ENCODE data around the gene LLCFC1. TPM values are rescaled to one million over a fixed set of nuclear protein-coding genes. Genes with fewer than 3 reads are reported as not detected.

The LLCFC1 gene
- total and polyA plus RNA-seq, 2 of the 13 experiments (the other 11 are each of a cell fraction or from before 2014, with no cell fraction given), result not detected

- Histone ChIP-seq H3K79me2 (ENCODE audit: insufficient read depth, low read length) (no peaks in the 10 kb centered on the region), H3K36me3 (replicated peaks in 1 of 2; ENCODE audit: control insufficient read depth in 1 of 2, insufficient read depth in 2 of 2, low read length in 2 of 2) (no peaks in the 10 kb centered on the region), H3K4me3 (replicated peaks in 1 of 3; ENCODE audit: insufficient read depth in 1 of 3, low read depth in 2 of 3, low read length in 3 of 3) (no peak overlapping the region), H3K27ac (ENCODE audit: extremely low read length, insufficient read depth, low read length) (no peak overlapping the region), H3K4me1 (ENCODE audit: insufficient read depth, low read length) (no peaks in the 10 kb centered on the region), H4K20me1 (ENCODE audit: insufficient read depth, low read length) (no peaks in the 10 kb centered on the region), H3K27me3 (ENCODE audit: control insufficient read depth in 1 of 2, insufficient read depth in 2 of 2, low read length in 2 of 2) (no peaks in the 10 kb centered on the region; a peak in 1 of 5 replicates), H3K9me3 (ENCODE audit: low read length) (no peaks in the 10 kb centered on the region), H3K4me2 (ENCODE audit: low read depth, low read length) (no peak overlapping the region), H3K9ac (ENCODE audit: insufficient read depth, low read depth, low read length) (no peak overlapping the region), H2AFZ (ENCODE audit: low read length) (no peak overlapping the region)
- no peak for ATAC-seq
- WGBS (ENCODE audit: low lambda C conversion rate), result 0% methylated on average over 1 of the region's 5 CpGs
- CTCF ChIA-PET (ENCODE audit: low intra/inter-chr PET ratio, low total read pairs), result no interaction called here
- in situ Hi-C loops (cut with HindIII; ENCODE audit: extremely low pct_ligation_motif_present, low pct_unique_long_range_greater_than_20kb) (no loop called here), intact Hi-C loops (cut with micrococcal nuclease; ENCODE audit: unreplicated experiment) (no loop called here)
- no peak for FAIRE-seq
- BruUV-seq (replicated peaks), result no TSS peak
- no peak for DNase-seq (ENCODE audit: low spot score)
- POLR2A ChIA-PET, result no interaction called here
- TF ChIP-seq KLF15 (CRISPR knock-in tag; IDR thresholded peaks at IDR 0.05; ENCODE audit: borderline replicate concordance) (no peak), ZNF512B (CRISPR knock-in tag; IDR thresholded peaks at IDR 0.05; ENCODE audit: borderline replicate concordance) (no peak)
Observed at GRCh38 chr7:142892951-142893350, 46.3 kb upstream of the LLCFC1 start.

GRCh38 chr7:142894112-142894984, 44.9 kb upstream of the LLCFC1 start:
- Histone ChIP-seq H3K36me3 (replicated peaks in 1 of 2; ENCODE audit: control insufficient read depth in 1 of 2, insufficient read depth in 2 of 2, low read length in 2 of 2) (no peaks in the 10 kb centered on the region), H3K9me3 (ENCODE audit: low read length) (no peaks in the 10 kb centered on the region), H3K4me1 (ENCODE audit: insufficient read depth, low read length) (no peaks in the 10 kb centered on the region), H3K4me3 (replicated peaks in 1 of 3; ENCODE audit: insufficient read depth in 1 of 3, low read depth in 2 of 3, low read length in 3 of 3) (no peak overlapping the region), H3K4me2 (ENCODE audit: low read depth, low read length) (no peak overlapping the region), H3K27ac (ENCODE audit: extremely low read length, insufficient read depth, low read length) (no peak overlapping the region), H4K20me1 (ENCODE audit: insufficient read depth, low read length) (no peaks in the 10 kb centered on the region), H3K79me2 (ENCODE audit: insufficient read depth, low read length) (no peaks in the 10 kb centered on the region), H3K27me3 (ENCODE audit: control insufficient read depth in 1 of 2, insufficient read depth in 2 of 2, low read length in 2 of 2) (no peaks in the 10 kb centered on the region; a peak in 1 of 5 replicates), H2AFZ (ENCODE audit: low read length) (no peak overlapping the region), H3K9ac (ENCODE audit: insufficient read depth, low read depth, low read length) (no peak overlapping the region)
- in situ Hi-C loops (cut with HindIII; ENCODE audit: extremely low pct_ligation_motif_present, low pct_unique_long_range_greater_than_20kb) (no loop called here), intact Hi-C loops (cut with micrococcal nuclease; ENCODE audit: unreplicated experiment) (no loop called here)
- ChIA-PET POLR2A (no interaction called here), CTCF (ENCODE audit: low intra/inter-chr PET ratio, low total read pairs) (no interaction called here)
- ATAC-seq (no peak), DNase-seq (ENCODE audit: low spot score) (no peak), FAIRE-seq (no peak)
- TF ChIP-seq POGZ (CRISPR knock-in tag; IDR thresholded peaks at IDR 0.05), result no peak
- no peak for TF ChIP-seq AGO1 (IDR thresholded peaks at IDR 0.05; ENCODE audit: low read depth, low read length, poor library complexity, severe bottlenecking)
- no peak for TF ChIP-seq SYNCRIP (IDR thresholded peaks at IDR 0.05; ENCODE audit: insufficient read depth, low read depth, low read length)
- no TSS peak for BruUV-seq (replicated peaks)
- WGBS (ENCODE audit: low lambda C conversion rate), result 18% methylated on average over 11 of the region's 12 CpGs

All from HepG2 (cell line).